Measurements from ENCODE around the gene TBL3. TPM values are rescaled to one million over a fixed set of nuclear protein-coding genes. Genes with fewer than 3 reads are reported as not detected.

Gene TBL3
- total RNA-seq, 1 experiment from 2014 or later: 68.9 TPM

DNA sequence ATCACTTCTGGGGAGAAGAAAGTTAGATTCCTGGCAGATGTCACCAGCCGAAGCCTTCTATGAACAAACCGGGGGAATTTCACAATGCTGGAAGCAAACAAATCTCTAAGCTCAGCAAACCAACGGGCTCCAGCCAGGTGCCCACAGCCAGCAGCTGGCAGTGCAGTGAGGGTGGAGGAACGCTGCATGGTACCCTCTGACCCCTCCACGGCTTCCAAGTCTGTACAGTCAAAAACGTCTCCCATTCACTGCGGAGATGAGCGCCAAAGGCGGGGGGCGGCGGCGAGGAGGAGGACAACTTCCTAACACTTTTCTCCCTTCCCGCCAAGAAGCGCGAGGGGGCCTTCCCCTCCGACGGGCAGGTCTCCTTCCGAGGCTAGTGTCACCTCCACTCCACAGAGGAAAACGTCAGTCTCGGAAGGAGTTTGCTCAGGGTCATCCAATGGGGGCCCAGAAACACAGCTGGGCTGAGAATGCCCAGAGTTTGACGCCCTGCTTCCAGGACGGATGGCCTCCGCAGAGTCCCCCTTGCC, 36.8 kb downstream of the TBL3 start:
- RAD21 ChIA-PET (ENCODE audit: low non-redundant PET in 1 of 2, low total read pairs in 2 of 2, uncharacterized antibody in 2 of 2, unreplicated experiment in 2 of 2): interaction anchor here in 1 of 2 experiments (0.6 kb wide), 1 partner anchor 51 kb away, joined by 4 read pairs; no protein-coding TSS in a partner anchor
- peaks cover 9% of the 10 kb centered on the region; the same call in 1 of the 2 replicates for H4K20me1 ChIP-seq (ENCODE audit: insufficient read depth)
- H3K9me3 ChIP-seq (ENCODE audit: control insufficient read depth in 1 of 2, insufficient read depth in 1 of 2, low read depth in 1 of 2, low read length in 2 of 2): no peaks in the 10 kb centered on the region
- peaks cover 65% of the 10 kb centered on the region for H3K79me2 ChIP-seq (ENCODE audit: insufficient read depth, low read length)
- peak overlapping the region; percentile 97 for H3K9ac ChIP-seq (ENCODE audit: low read length)
- no peaks in the 10 kb centered on the region for H3K9me2 ChIP-seq (ENCODE audit: insufficient read depth)
- ATAC-seq: no peak
- BruUV-seq (replicated peaks): no TSS peak
- no peak overlapping the region for H2AFZ ChIP-seq (ENCODE audit: low read depth, low read length, poor library complexity, severe bottlenecking)
- 0 out of 4 replicates have a peak, but pooled peaks cover 0 to 7% of the 10 kb centered on the region in 2 experiments for H3K36me3 ChIP-seq (ENCODE audit: control insufficient read depth in 1 of 2, insufficient read depth in 2 of 2, low read length in 2 of 2)
- peak overlapping the region; percentile 92 for H3K4me2 ChIP-seq (ENCODE audit: low read length)
- no peak for DNase-seq (ENCODE audit: low read depth, low spot score)
- intact Hi-C loops (cut with micrococcal nuclease): no loop called here
- TF ChIP-seq, protein P1, sequence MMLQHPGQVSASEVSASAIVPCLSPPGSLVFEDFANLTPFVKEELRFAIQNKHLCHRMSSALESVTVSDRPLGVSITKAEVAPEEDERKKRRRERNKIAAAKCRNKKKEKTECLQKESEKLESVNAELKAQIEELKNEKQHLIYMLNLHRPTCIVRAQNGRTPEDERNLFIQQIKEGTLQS (IDR thresholded peaks at IDR 0.05): no peak
- TF ChIP-seq SP1 (IDR thresholded peaks at IDR 0.05; ENCODE audit: low read depth): no peak
- TF ChIP-seq, protein P2, sequence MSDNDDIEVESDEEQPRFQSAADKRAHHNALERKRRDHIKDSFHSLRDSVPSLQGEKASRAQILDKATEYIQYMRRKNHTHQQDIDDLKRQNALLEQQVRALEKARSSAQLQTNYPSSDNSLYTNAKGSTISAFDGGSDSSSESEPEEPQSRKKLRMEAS (IDR thresholded peaks at IDR 0.05): peak; percentile 42
- peak overlapping the region; percentile 79 to 87 for H3K4me3 ChIP-seq (replicated peaks in 1 of 2; ENCODE audit: low read depth in 1 of 2, low read length in 2 of 2)
- peak overlapping the region; percentile 92 for H3K27ac ChIP-seq (ENCODE audit: low read depth, low read length)
- no peaks in the 10 kb centered on the region for H3K27me3 ChIP-seq (ENCODE audit: insufficient read depth, low read length)
- H3K4me1 ChIP-seq (ENCODE audit: control insufficient read depth in 1 of 2, insufficient read depth in 2 of 2, low read length in 2 of 2): peaks cover 28 to 58% of the 10 kb centered on the region in 2 experiments
- POLR2A ChIA-PET: interaction anchor here (1.0 to 1.4 kb wide), 2 partner anchors 11 kb away, joined by 3 read pairs; partner anchors contain the start of gene NPW
- CTCF ChIA-PET: interaction anchor here (1.2 kb wide), 1 partner anchor 132 kb away, joined by 5 read pairs; no protein-coding TSS in a partner anchor

DNA sequence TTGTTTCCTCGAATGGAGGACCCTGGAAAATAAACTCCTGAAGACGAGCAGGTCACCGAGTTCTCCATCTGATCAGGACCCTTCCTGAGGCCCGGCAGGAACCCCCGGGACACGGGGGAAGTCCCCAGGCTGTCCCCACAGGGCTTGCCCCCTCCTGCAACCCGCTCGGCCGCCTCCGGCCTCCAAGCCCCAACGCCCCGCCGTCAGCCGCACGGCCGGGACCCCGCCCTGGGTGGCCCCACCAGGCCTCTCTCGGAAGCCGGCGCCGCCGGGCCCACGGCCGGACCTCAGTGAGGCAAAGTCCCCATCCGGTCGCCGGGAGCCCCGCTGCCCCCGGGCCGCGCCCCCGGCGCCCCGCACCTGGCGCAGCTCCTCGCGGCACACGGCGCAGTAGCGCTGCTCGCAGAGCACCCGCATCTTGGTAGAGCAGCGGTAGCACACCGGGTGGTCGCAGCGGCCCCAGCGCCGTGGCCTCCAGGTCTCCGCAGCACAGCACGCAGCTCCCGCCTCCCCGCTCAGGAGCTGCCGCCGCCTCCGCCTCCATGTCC, 37.4 kb downstream of the TBL3 start:
- Histone ChIP-seq H3K27ac (ENCODE audit: low read depth, low read length) (peak overlapping the region; percentile 92), H4K20me1 (ENCODE audit: insufficient read depth) (peaks cover 9% of the 10 kb centered on the region; the same call in 1 of the 2 replicates), H3K36me3 (ENCODE audit: control insufficient read depth in 1 of 2, insufficient read depth in 2 of 2, low read length in 2 of 2) (0 out of 4 replicates have a peak, but pooled peaks cover 0 to 7% of the 10 kb centered on the region in 2 experiments), H2AFZ (ENCODE audit: low read depth, low read length, poor library complexity, severe bottlenecking) (no peak overlapping the region), H3K9ac (ENCODE audit: low read length) (peak overlapping the region; percentile 97), H3K4me3 (replicated peaks in 1 of 2; ENCODE audit: low read depth in 1 of 2, low read length in 2 of 2) (peak overlapping the region; percentile 79 to 87), H3K9me2 (ENCODE audit: insufficient read depth) (no peaks in the 10 kb centered on the region), H3K4me1 (ENCODE audit: control insufficient read depth in 1 of 2, insufficient read depth in 2 of 2, low read length in 2 of 2) (peaks cover 25 to 54% of the 10 kb centered on the region in 2 experiments), H3K27me3 (ENCODE audit: insufficient read depth, low read length) (no peaks in the 10 kb centered on the region), H3K9me3 (ENCODE audit: control insufficient read depth in 1 of 2, insufficient read depth in 1 of 2, low read depth in 1 of 2, low read length in 2 of 2) (no peaks in the 10 kb centered on the region), H3K79me2 (ENCODE audit: insufficient read depth, low read length) (peaks cover 62% of the 10 kb centered on the region), H3K4me2 (ENCODE audit: low read length) (peak overlapping the region; percentile 92)
- ChIA-PET POLR2A (no interaction called here), CTCF (no interaction called here), RAD21 (ENCODE audit: low non-redundant PET in 1 of 2, low total read pairs in 2 of 2, uncharacterized antibody in 2 of 2, unreplicated experiment in 2 of 2) (no interaction called here)
- intact Hi-C loops (cut with micrococcal nuclease): no loop called here
- DNase-seq (ENCODE audit: low read depth, low spot score): no peak
- TF ChIP-seq EZH2 (IDR thresholded peaks at IDR 0.05) (no peak), RAD21 (IDR thresholded peaks at IDR 0.05; ENCODE audit: low read depth) (no peak), YY1 (IDR thresholded peaks at IDR 0.05; ENCODE audit: extremely low read depth, insufficient replicate concordance, low read depth, low read length) (no peak), ZFX (IDR thresholded peaks at IDR 0.05) (peak; percentile 87; the same call in 1 of the 2 replicates), CEBPB (IDR thresholded peaks at IDR 0.05; ENCODE audit: low read depth) (no peak)
- ATAC-seq: peak; percentile 39
- BruUV-seq (replicated peaks): no TSS peak

Measured in HCT116 (cell line).